Measurements from ENCODE around the gene GABRB3.

The GABRB3 gene

GRCh38 chr15:26658290-26658689 is 114.6 kb downstream of the GABRB3 start:
- TF ChIP-seq CTCF (IDR thresholded peaks at IDR 0.05; ENCODE audit: insufficient read depth, low read depth, low read length, missing control alignments), result no peak
- H3K4me3 ChIP-seq (ENCODE audit: low read length), result no peak overlapping the region
- no peak for DNase-seq (ENCODE audit: low read depth)

GRCh38 chr15:26656080-26656479 is 116.8 kb downstream of the GABRB3 start:
- H3K4me3 ChIP-seq (ENCODE audit: low read length), result no peak overlapping the region
- TF ChIP-seq CTCF (IDR thresholded peaks at IDR 0.05; ENCODE audit: insufficient read depth, low read depth, low read length, missing control alignments), result no peak
- no peak for DNase-seq (ENCODE audit: low read depth)

- H3K4me3 ChIP-seq (ENCODE audit: low read length), result no peak overlapping the region
- no peak for TF ChIP-seq CTCF (IDR thresholded peaks at IDR 0.05; ENCODE audit: insufficient read depth, low read depth, low read length, missing control alignments)
- no peak for DNase-seq (ENCODE audit: low read depth)
Measured at GRCh38 chr15:26651909-26652308, 121.0 kb downstream of the GABRB3 start.

- TF ChIP-seq CTCF (IDR thresholded peaks at IDR 0.05; ENCODE audit: insufficient read depth, low read depth, low read length, missing control alignments), result no peak
- H3K4me3 ChIP-seq (ENCODE audit: low read length), result no peak overlapping the region
- no peak for DNase-seq (ENCODE audit: low read depth)
Measured at GRCh38 chr15:26648676-26649075, 124.2 kb downstream of the GABRB3 start.

- TF ChIP-seq CTCF (IDR thresholded peaks at IDR 0.05; ENCODE audit: insufficient read depth, low read depth, low read length, missing control alignments), result no peak
- H3K4me3 ChIP-seq (ENCODE audit: low read length), result no peak overlapping the region
- no peak for DNase-seq (ENCODE audit: low read depth)
Measured at GRCh38 chr15:26644948-26645347, 127.9 kb downstream of the GABRB3 start.

- TF ChIP-seq CTCF (IDR thresholded peaks at IDR 0.05; ENCODE audit: insufficient read depth, low read depth, low read length, missing control alignments), result no peak
- no peak overlapping the region for H3K4me3 ChIP-seq (ENCODE audit: low read length)
- no peak for DNase-seq (ENCODE audit: low read depth)
Measured at GRCh38 chr15:26641144-26641543, 131.7 kb downstream of the GABRB3 start.

GRCh38 chr15:26640601-26641000 is 132.3 kb downstream of the GABRB3 start:
- no peak overlapping the region for H3K4me3 ChIP-seq (ENCODE audit: low read length)
- TF ChIP-seq CTCF (IDR thresholded peaks at IDR 0.05; ENCODE audit: insufficient read depth, low read depth, low read length, missing control alignments), result no peak
- DNase-seq (ENCODE audit: low read depth), result no peak
